Neural cell (in vitro differentiated cells): ENCODE measurements around the gene OR1F1. TPM values are rescaled to one million over a fixed set of nuclear protein-coding genes. Genes with fewer than 3 reads are reported as not detected.

Experiments
- H2AFZ ChIP-seq: fragments of 200-600, 300-800 bp; sonication (generic), shearing (Covaris generic); 2 replicates; pipeline ENCODE4 v1.6.0; 2014; ENCODE audit warnings: low read depth, mild to moderate bottlenecking, antibody characterized with exemption, low read length, moderate library complexity
- H3F3A ChIP-seq: fragments of 200-600 bp; shearing (Covaris generic); 2 replicates; pipeline ENCODE4 v1.6.1; 2016; ENCODE audit warnings: mild to moderate bottlenecking, moderate library complexity, mixed read lengths, antibody characterized with exemption, low read length; ENCODE audit not compliant: insufficient read depth, poor library complexity, severe bottlenecking
- H3K27ac ChIP-seq: fragments of 200-600, 300-800 bp; sonication (generic), shearing (Covaris generic); 2 replicates; pipeline ENCODE4 v1.5.1; 2014; ENCODE audit warnings: mild to moderate bottlenecking, low read length, moderate library complexity
- H3K27me3 ChIP-seq: fragments of 300-800, 200-600 bp; sonication (generic), shearing (Covaris generic); 2 replicates; pipeline ENCODE4 v1.6.0; 2014; ENCODE audit warnings: mild to moderate bottlenecking, low read depth, low read length, moderate library complexity; ENCODE audit not compliant: insufficient read depth
- H3K36me3 ChIP-seq: fragments of 300-800, 200-600 bp; sonication (generic), shearing (Covaris generic); 2 replicates; pipeline ENCODE4 v1.5.1; 2014; ENCODE audit warnings: mild to moderate bottlenecking, antibody characterized with exemption, low read length, moderate library complexity; ENCODE audit not compliant: insufficient read depth
- H3K4me2 ChIP-seq: fragments of 300-800, 200-600 bp; sonication (generic), shearing (Covaris generic); 2 replicates; pipeline ENCODE4 v1.6.0; 2014; ENCODE audit warnings: mild to moderate bottlenecking, low read length
- H3K4me3 ChIP-seq: fragments of 300-800, 200-600 bp; sonication (generic), shearing (Covaris generic); 2 replicates; pipeline ENCODE4 v1.5.1; 2014; ENCODE audit warnings: mild to moderate bottlenecking, low read length, moderate library complexity
- H3K79me2 ChIP-seq: fragments of 200-600 bp; shearing (Covaris generic); replicated peaks from 2 replicates; pipeline ENCODE4 v1.6.0; 2014; ENCODE audit warnings: mild to moderate bottlenecking, low read length, moderate library complexity; ENCODE audit not compliant: insufficient read depth
- H3K9ac ChIP-seq: fragments of 300-800, 200-600 bp; sonication (generic), shearing (Covaris generic); 2 replicates; pipeline ENCODE4 v1.6.1; 2016; ENCODE audit warnings: mild to moderate bottlenecking, low read length, mixed read lengths
- H3K9me2 ChIP-seq: fragments of 200-600 bp; shearing (Covaris generic); 2 replicates; pipeline ENCODE4 v1.6.1; 2016; ENCODE audit warnings: mild to moderate bottlenecking, low read length, mixed read lengths; ENCODE audit not compliant: insufficient read depth
- H3K9me3 ChIP-seq: fragments of 200-600, 300-800 bp; sonication (generic), shearing (Covaris generic); 2 replicates; pipeline ENCODE4 v1.6.1; 2016; ENCODE audit warnings: mild to moderate bottlenecking, mixed run types, low read length, moderate library complexity, mixed read lengths
- H4K20me1 ChIP-seq: fragments of 200-600 bp; shearing (Covaris generic); 2 replicates; pipeline ENCODE4 v1.6.1; 2016; ENCODE audit warnings: mild to moderate bottlenecking, mixed run types; ENCODE audit not compliant: insufficient read depth
- EP300 ChIP-seq: fragments of 450-650 bp; conservative IDR thresholded peaks from 2 replicates; pipeline ENCODE4 v1.6.1; 2014; ENCODE audit warnings: antibody characterized with exemption, mild to moderate bottlenecking, moderate library complexity; ENCODE audit not compliant: poor library complexity, severe bottlenecking
- EZH2 ChIP-seq: fragments of 200-600, 300-800 bp; shearing (Covaris generic), sonication (generic); IDR thresholded peaks from 2 replicates; pipeline ENCODE4 v1.6.1; 2014; ENCODE audit warnings: antibody characterized with exemption, low read length, borderline replicate concordance, mild to moderate bottlenecking; ENCODE audit not compliant: insufficient read depth, poor library complexity, severe bottlenecking
- MXI1 ChIP-seq: fragments of 450-650 bp; conservative IDR thresholded peaks from 2 replicates; pipeline ENCODE4 v1.6.1; 2014; ENCODE audit warnings: antibody characterized with exemption, mild to moderate bottlenecking; ENCODE audit not compliant: poor library complexity, severe bottlenecking
- POLR2AphosphoS5 ChIP-seq: IDR thresholded peaks from 2 replicates; pipeline ENCODE4 v1.6.1; 2012
- RAD21 ChIP-seq: fragments of 450-650 bp; conservative IDR thresholded peaks from 2 replicates; pipeline ENCODE4 v1.6.1; 2014; ENCODE audit warnings: antibody characterized with exemption, mild to moderate bottlenecking, moderate library complexity
- SMC3 ChIP-seq: fragments of 450-650 bp; conservative IDR thresholded peaks from 2 replicates; pipeline ENCODE4 v1.6.1; 2014; ENCODE audit warnings: antibody characterized with exemption, mild to moderate bottlenecking, moderate library complexity; ENCODE audit not compliant: poor library complexity
- TAF1 ChIP-seq: IDR thresholded peaks from 2 replicates; pipeline ENCODE4 v1.6.1; 2012; ENCODE audit warnings: low read depth
- polyA plus RNA-seq: library from polyadenylated mRNA; depleted of rRNA; stranded (reverse); fragments of >200 nt; gene quantifications from 2 replicates; pipeline ENCODE4 v1.2.3, GENCODE V29; 2014
- TF ChIP-seq, protein P1 (sequence below): fragments of 450-650 bp; IDR thresholded peaks from 2 replicates; pipeline ENCODE4 v1.5.1; 2014; ENCODE audit warnings: antibody characterized with exemption, mild to moderate bottlenecking, moderate library complexity; ENCODE audit not compliant: poor library complexity, severe bottlenecking
- TF ChIP-seq, protein P2 (sequence below): IDR thresholded peaks from 2 replicates; pipeline ENCODE4 v1.6.1; 2012; ENCODE audit warnings: borderline replicate concordance

The OR1F1 gene
- polyA plus RNA-seq, 1 donor from 2014 or later = 2.5 TPM

DNA sequence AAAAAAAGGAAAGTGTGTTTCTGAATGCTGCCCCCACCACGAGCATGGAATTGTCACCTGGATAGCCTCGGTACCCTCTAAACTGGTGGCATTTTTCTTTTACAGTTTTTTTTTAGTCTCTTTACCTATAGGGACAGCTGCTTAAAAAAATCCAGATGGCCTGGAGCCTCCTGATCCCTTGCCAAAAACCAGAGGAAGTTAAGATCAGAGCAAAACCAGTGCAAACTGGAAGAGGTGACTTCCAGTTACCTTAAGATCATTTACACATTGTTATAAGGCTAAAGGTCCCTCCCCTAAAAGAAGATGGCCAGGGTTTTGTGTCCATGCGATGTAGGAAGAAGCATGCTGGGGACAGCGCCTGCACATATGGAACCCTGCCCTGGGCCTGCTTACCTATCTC lies 65.0 kb downstream of the OR1F1 start:
- no peaks in the 10 kb centered on the region for H3F3A ChIP-seq
- no peak overlapping the region for H3K4me3 ChIP-seq
- no peaks in the 10 kb centered on the region for H3K9me2 ChIP-seq
- no peak overlapping the region for H3K9ac ChIP-seq
- no peaks in the 10 kb centered on the region for H3K79me2 ChIP-seq
- H3K27ac ChIP-seq = no peak overlapping the region
- no peak overlapping the region for H3K4me2 ChIP-seq
- TF ChIP-seq, protein P1, sequence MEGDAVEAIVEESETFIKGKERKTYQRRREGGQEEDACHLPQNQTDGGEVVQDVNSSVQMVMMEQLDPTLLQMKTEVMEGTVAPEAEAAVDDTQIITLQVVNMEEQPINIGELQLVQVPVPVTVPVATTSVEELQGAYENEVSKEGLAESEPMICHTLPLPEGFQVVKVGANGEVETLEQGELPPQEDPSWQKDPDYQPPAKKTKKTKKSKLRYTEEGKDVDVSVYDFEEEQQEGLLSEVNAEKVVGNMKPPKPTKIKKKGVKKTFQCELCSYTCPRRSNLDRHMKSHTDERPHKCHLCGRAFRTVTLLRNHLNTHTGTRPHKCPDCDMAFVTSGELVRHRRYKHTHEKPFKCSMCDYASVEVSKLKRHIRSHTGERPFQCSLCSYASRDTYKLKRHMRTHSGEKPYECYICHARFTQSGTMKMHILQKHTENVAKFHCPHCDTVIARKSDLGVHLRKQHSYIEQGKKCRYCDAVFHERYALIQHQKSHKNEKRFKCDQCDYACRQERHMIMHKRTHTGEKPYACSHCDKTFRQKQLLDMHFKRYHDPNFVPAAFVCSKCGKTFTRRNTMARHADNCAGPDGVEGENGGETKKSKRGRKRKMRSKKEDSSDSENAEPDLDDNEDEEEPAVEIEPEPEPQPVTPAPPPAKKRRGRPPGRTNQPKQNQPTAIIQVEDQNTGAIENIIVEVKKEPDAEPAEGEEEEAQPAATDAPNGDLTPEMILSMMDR = no peak
- TF ChIP-seq, protein P2, sequence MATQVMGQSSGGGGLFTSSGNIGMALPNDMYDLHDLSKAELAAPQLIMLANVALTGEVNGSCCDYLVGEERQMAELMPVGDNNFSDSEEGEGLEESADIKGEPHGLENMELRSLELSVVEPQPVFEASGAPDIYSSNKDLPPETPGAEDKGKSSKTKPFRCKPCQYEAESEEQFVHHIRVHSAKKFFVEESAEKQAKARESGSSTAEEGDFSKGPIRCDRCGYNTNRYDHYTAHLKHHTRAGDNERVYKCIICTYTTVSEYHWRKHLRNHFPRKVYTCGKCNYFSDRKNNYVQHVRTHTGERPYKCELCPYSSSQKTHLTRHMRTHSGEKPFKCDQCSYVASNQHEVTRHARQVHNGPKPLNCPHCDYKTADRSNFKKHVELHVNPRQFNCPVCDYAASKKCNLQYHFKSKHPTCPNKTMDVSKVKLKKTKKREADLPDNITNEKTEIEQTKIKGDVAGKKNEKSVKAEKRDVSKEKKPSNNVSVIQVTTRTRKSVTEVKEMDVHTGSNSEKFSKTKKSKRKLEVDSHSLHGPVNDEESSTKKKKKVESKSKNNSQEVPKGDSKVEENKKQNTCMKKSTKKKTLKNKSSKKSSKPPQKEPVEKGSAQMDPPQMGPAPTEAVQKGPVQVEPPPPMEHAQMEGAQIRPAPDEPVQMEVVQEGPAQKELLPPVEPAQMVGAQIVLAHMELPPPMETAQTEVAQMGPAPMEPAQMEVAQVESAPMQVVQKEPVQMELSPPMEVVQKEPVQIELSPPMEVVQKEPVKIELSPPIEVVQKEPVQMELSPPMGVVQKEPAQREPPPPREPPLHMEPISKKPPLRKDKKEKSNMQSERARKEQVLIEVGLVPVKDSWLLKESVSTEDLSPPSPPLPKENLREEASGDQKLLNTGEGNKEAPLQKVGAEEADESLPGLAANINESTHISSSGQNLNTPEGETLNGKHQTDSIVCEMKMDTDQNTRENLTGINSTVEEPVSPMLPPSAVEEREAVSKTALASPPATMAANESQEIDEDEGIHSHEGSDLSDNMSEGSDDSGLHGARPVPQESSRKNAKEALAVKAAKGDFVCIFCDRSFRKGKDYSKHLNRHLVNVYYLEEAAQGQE = no peak
- TF ChIP-seq EZH2 (no peak), TAF1 (no peak), EP300 (no peak)
- no peaks in the 10 kb centered on the region for H4K20me1 ChIP-seq
- no peaks in the 10 kb centered on the region for H3K9me3 ChIP-seq
- no peaks in the 10 kb centered on the region for H3K27me3 ChIP-seq
- H2AFZ ChIP-seq = no peak overlapping the region
- no peaks in the 10 kb centered on the region for H3K36me3 ChIP-seq

GRCh38 chr16:3254309-3254708 lies 66.3 kb downstream of the OR1F1 start:
- H3K9ac ChIP-seq = no peak overlapping the region
- no peak overlapping the region for H2AFZ ChIP-seq
- no peaks in the 10 kb centered on the region for H3K79me2 ChIP-seq
- no peaks in the 10 kb centered on the region for H3K9me2 ChIP-seq
- no peaks in the 10 kb centered on the region for H3K36me3 ChIP-seq
- H3K4me2 ChIP-seq = no peak overlapping the region
- H3K27ac ChIP-seq = no peak overlapping the region
- H3K27me3 ChIP-seq = no peaks in the 10 kb centered on the region
- no peaks in the 10 kb centered on the region for H4K20me1 ChIP-seq
- no peaks in the 10 kb centered on the region for H3F3A ChIP-seq
- H3K4me3 ChIP-seq = no peak overlapping the region
- TF ChIP-seq MXI1 (no peak), TAF1 (no peak), POLR2AphosphoS5 (no peak), SMC3 (no peak), EP300 (no peak), RAD21 (no peak), EZH2 (no peak)
- TF ChIP-seq, protein P2 = no peak
- TF ChIP-seq, protein P1 = no peak
- H3K9me3 ChIP-seq = no peaks in the 10 kb centered on the region
